OCI-LY1 (cell line): ENCODE data around the gene HEY2.

Experiments used
- EZH2 ChIP-seq: fragments of 200-600 bp; sonication (generic), shearing (Covaris generic); IDR thresholded peaks from 2 replicates; pipeline ENCODE4 v1.8.0; 2017; ENCODE audit warnings: borderline replicate concordance, mixed run types, mild to moderate bottlenecking, antibody characterized with exemption, low read length, moderate library complexity, mixed read lengths
- TF ChIP-seq, protein P1 (sequence below): fragments of 200-600 bp; sonication (generic), shearing (Covaris generic); IDR thresholded peaks from 2 replicates; pipeline ENCODE4 v1.5.1; 2017; ENCODE audit warnings: mild to moderate bottlenecking, antibody characterized with exemption, low read length, moderate library complexity, mixed read lengths

DNA sequence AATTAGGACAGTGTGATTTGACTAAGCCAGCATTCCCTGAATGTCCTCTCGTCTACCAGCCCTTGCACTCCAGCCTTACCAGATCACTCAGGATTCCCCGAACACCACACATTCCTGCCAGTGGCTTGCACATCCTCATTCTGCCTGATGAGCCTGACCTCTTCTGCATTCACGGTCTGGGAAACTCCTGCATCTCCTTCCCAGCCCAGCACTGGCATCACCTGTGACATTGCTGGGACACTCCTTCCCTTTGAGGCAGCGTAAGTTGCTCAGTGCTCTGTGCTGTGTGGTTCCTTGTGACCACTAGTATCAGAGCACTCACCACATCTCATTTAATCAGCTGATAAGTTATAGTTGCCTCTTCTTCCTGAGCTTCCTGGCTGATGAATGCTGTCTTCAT is 58.6 kb downstream of the HEY2 start:
- TF ChIP-seq, protein P1, sequence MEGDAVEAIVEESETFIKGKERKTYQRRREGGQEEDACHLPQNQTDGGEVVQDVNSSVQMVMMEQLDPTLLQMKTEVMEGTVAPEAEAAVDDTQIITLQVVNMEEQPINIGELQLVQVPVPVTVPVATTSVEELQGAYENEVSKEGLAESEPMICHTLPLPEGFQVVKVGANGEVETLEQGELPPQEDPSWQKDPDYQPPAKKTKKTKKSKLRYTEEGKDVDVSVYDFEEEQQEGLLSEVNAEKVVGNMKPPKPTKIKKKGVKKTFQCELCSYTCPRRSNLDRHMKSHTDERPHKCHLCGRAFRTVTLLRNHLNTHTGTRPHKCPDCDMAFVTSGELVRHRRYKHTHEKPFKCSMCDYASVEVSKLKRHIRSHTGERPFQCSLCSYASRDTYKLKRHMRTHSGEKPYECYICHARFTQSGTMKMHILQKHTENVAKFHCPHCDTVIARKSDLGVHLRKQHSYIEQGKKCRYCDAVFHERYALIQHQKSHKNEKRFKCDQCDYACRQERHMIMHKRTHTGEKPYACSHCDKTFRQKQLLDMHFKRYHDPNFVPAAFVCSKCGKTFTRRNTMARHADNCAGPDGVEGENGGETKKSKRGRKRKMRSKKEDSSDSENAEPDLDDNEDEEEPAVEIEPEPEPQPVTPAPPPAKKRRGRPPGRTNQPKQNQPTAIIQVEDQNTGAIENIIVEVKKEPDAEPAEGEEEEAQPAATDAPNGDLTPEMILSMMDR, result no peak
- TF ChIP-seq EZH2, result no peak
